Uterus (tissue), 4 donors: ENCODE data around the gene NEURL3. TPM values are rescaled to one million over a fixed set of nuclear protein-coding genes. Genes with fewer than 3 reads are reported as not detected.
"Not testable (repeated sequence)": the region's sequence is repeated elsewhere in the genome, so short reads cannot be mapped to it uniquely, and the experiment has no call there.

Experiments
- DNase-seq, 2 donors: peaks; one replicate each; pipeline ENCODE4 v3.0.0-alpha.2; 2019 to 2020
- H3K27ac ChIP-seq, 2 donors: fragments of 200-600 bp; sonication (generic); 1 replicate in 1 of 2; 2 replicates in 1 of 2; pipeline ENCODE4 v1.5.1; 2016 to 2018
- H3K27me3 ChIP-seq, 2 donors: fragments of 200-600 bp; sonication (generic); one replicate each; pipeline ENCODE4 v1.5.1; 2018 to 2019; ENCODE audit warnings: control low read depth in 1 of 2
- H3K36me3 ChIP-seq, 2 donors: fragments of 200-600 bp; sonication (generic); one replicate each; pipeline ENCODE4 v1.5.1; 2019; ENCODE audit warnings: control low read depth in 1 of 2
- H3K4me1 ChIP-seq, 2 donors: fragments of 200-600 bp; sonication (generic); one replicate each; pipeline ENCODE4 v1.5.1; 2018 to 2019; ENCODE audit warnings: control low read depth in 1 of 2
- H3K4me3 ChIP-seq, 2 donors: fragments of 200-600 bp; sonication (generic); 1 replicate in 1 of 2; 2 replicates in 1 of 2; pipeline ENCODE4 v1.5.1; 2018 to 2019; ENCODE audit warnings: mild to moderate bottlenecking in 1 of 2
- H3K9me3 ChIP-seq, 2 donors: fragments of 200-600 bp; sonication (generic); one replicate each; pipeline ENCODE4 v1.5.1; 2019; ENCODE audit warnings: control low read depth in 1 of 2
- POLR2A ChIP-seq, 2 donors: fragments of 450-650 bp; IDR thresholded peaks; one replicate each; pipeline ENCODE4 v1.6.1; 2016; ENCODE audit warnings: antibody characterized with exemption in 2 of 2, mild to moderate bottlenecking in 1 of 2, moderate library complexity in 1 of 2
- intact Hi-C: fragments of 100-400 bp; cut with DNase I; formaldehyde crosslinking; loops from one replicate; pipeline ENCODE4 v1.15.1; 2023; ENCODE audit warnings: low total_unique reads
- total RNA-seq, 4 donors: library from RNA; depleted of rRNA in 3 of 4; stranded (reverse); fragments of >200 nt in 3 of 4; gene quantifications; one replicate each; pipeline versions ENCODE4 v1.1.0 to v1.2.4, GENCODE V29; 2014 to 2023
- TF ChIP-seq, protein P1 (sequence below), 4 experiments: fragments of 200-600 bp in 2 of 4; fragments of 450-650 bp in 2 of 4; sonication (generic) in 2 of 4; IDR thresholded peaks; one replicate each; pipeline ENCODE4 v1.5.1; 2016 to 2019; ENCODE audit warnings: antibody characterized with exemption in 4 of 4, mild to moderate bottlenecking in 2 of 4, moderate library complexity in 1 of 4
- donor health status: DM: yes; HTN: yes; CAD: no.

NEURL3 gene
- total RNA-seq, 4 donors from 2014 or later: not detected

DNA sequence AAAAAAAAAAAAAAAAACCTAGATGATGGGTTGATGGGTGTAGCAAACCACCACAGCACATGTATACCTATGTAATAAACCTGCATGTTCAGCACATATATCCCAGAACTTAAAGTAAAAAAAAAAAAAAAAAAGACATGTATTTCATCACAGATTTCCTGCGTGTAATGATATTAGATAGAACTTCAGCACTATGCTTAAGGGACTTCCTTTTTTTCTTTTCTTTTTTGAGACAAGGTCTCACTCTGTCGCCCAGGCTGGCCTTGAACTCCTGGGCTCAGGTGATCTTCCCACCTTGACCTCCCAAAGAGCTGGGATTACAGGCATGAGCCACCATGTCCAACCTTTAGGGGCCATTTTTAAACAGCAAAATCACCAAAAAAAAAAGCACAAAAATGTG, 42.0 kb downstream of the NEURL3 start:
- intact Hi-C loops: no loop called here
- H3K4me3 ChIP-seq: no peak overlapping the region
- no peak for DNase-seq
- TF ChIP-seq POLR2A (IDR thresholded peaks at IDR 0.05): no peak
- TF ChIP-seq, protein P1, sequence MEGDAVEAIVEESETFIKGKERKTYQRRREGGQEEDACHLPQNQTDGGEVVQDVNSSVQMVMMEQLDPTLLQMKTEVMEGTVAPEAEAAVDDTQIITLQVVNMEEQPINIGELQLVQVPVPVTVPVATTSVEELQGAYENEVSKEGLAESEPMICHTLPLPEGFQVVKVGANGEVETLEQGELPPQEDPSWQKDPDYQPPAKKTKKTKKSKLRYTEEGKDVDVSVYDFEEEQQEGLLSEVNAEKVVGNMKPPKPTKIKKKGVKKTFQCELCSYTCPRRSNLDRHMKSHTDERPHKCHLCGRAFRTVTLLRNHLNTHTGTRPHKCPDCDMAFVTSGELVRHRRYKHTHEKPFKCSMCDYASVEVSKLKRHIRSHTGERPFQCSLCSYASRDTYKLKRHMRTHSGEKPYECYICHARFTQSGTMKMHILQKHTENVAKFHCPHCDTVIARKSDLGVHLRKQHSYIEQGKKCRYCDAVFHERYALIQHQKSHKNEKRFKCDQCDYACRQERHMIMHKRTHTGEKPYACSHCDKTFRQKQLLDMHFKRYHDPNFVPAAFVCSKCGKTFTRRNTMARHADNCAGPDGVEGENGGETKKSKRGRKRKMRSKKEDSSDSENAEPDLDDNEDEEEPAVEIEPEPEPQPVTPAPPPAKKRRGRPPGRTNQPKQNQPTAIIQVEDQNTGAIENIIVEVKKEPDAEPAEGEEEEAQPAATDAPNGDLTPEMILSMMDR (IDR thresholded peaks at IDR 0.05): no peak
- H3K4me1 ChIP-seq: no peaks in the 10 kb centered on the region
- H3K27ac ChIP-seq: no peak overlapping the region
- no peaks in the 10 kb centered on the region for H3K36me3 ChIP-seq
- H3K9me3 ChIP-seq: no peaks in the 10 kb centered on the region
- H3K27me3 ChIP-seq: no peaks in the 10 kb centered on the region

DNA sequence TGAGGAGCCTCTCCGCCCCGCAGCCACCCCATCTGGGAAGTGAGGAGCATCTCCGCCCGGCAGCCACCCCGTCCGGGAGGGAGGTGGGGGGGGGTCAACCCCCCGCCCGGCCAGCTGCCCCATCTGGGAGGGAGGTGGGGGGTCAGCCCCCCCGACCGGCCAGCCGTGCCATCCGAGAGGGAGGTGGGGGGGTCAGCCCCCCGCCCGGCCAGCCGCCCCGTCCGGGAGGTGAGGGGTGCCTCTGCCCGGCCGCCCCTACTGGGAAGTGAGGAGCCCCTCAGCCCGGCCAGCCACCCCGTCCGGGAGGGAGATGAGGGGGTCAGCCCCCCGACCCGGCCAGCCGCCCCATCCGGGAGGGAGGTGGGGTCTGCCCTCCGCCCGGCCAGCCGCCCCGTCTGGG, 43.5 kb downstream of the NEURL3 start:
- H3K4me1 ChIP-seq, H3K36me3 ChIP-seq, H3K27me3 ChIP-seq, H3K9me3 ChIP-seq, intact Hi-C loops, DNase-seq, H3K27ac ChIP-seq, H3K4me3 ChIP-seq: not testable (repeated sequence)

DNA sequence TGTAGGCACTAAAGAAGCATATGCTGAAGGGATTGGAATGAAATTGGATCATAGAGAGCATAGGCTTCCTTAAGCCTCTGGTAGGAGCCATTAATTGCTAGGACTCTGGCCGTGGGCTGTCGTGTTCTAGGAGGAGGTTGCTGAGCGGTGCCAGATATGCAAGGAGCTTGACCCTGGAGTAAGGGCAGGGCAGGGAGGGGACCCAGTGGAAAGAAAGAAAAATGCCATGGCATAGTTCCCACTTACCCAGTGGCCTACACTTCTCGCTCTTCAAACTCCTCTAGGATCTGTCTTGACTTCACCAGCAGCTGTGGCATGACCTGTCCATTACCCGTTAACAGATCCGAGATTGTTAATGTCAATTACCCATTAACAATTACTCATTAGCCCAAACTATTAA, 53.1 kb downstream of the NEURL3 start:
- Histone ChIP-seq H3K36me3 (no peaks in the 10 kb centered on the region), H3K4me1 (no peaks in the 10 kb centered on the region), H3K4me3 (no peak overlapping the region), H3K9me3 (no peaks in the 10 kb centered on the region), H3K27ac (no peak overlapping the region), H3K27me3 (no peaks in the 10 kb centered on the region)
- DNase-seq: no peak
- intact Hi-C loops: no loop called here
- no peak for TF ChIP-seq POLR2A (IDR thresholded peaks at IDR 0.05)
- TF ChIP-seq, protein P1 (IDR thresholded peaks at IDR 0.05): no peak

DNA sequence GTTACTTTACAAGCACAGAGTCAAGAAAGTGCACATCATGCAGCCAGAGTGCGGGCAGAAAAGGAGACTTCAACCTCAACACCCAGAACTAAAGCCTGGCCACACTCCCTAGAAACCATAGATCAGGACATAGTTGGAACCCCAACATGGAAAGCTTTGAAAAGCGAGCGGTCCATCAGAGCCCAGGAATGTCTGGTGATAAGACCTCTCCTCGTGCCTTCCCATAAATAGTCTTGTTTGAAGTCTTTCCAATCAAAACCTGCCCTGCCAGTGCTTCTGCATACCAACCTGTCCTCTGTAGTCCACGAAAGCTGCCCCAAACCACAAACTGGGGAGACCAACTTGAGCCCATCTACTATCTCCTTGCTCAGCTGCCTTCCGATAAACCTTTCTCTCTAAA, 55.5 kb downstream of the NEURL3 start:
- H3K9me3 ChIP-seq: no peaks in the 10 kb centered on the region
- intact Hi-C loops: no loop called here
- H3K27me3 ChIP-seq: no peaks in the 10 kb centered on the region
- H3K27ac ChIP-seq: no peak overlapping the region
- no peak for DNase-seq
- TF ChIP-seq, protein P1 (IDR thresholded peaks at IDR 0.05): no peak
- no peak for TF ChIP-seq POLR2A (IDR thresholded peaks at IDR 0.05)
- H3K36me3 ChIP-seq: no peaks in the 10 kb centered on the region
- H3K4me3 ChIP-seq: no peak overlapping the region
- H3K4me1 ChIP-seq: no peaks in the 10 kb centered on the region

DNA sequence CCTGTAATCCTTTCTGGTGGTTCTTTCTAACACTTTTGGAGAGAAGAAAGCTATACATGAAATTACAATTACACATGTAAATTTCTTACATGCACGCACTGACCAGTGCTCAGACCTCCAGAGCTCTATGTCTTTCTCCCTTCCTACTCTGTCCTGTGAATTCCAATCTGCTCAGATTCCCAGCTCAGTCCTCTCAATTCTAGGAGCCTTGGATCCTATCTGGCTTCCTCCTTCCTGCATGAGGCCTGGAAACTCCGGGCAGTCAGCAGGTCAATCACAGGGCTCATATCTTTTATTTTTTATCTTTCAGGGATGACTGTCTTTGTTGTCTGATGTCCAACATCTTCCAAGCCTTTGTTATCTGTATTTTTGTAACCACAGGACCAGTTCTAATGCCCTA, 56.0 kb downstream of the NEURL3 start:
- TF ChIP-seq POLR2A (IDR thresholded peaks at IDR 0.05): no peak
- TF ChIP-seq, protein P1 (IDR thresholded peaks at IDR 0.05): no peak
- intact Hi-C loops: no loop called here
- no peaks in the 10 kb centered on the region for H3K27me3 ChIP-seq

DNA sequence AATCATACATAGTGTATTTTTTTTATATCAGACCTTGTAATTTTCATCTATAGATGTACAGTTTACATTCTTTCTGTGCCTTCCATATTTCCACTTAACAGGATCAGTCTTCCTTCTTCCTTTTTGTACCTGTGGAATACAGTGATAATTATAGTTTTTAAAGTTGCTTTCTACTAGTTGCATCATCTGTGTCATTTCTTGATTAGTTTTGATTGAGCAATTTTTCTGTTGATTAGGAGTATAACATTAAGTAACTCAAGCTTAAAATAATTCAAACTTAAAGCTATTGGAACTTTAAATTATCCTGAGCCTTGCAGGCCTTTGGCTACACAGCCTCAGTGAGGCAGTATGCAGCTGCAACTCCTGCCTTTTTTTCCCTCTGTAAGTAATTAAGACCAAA, 57.4 kb downstream of the NEURL3 start:
- no peaks in the 10 kb centered on the region for H3K36me3 ChIP-seq
- intact Hi-C loops: no loop called here
- H3K27ac ChIP-seq: no peak overlapping the region
- no peak for TF ChIP-seq POLR2A (IDR thresholded peaks at IDR 0.05)
- H3K4me3 ChIP-seq: no peak overlapping the region
- H3K27me3 ChIP-seq: no peaks in the 10 kb centered on the region
- DNase-seq: no peak
- H3K9me3 ChIP-seq: no peaks in the 10 kb centered on the region
- H3K4me1 ChIP-seq: no peaks in the 10 kb centered on the region

More for the DNA sequence above, 56.0 kb downstream of the NEURL3 start:
- H3K36me3 ChIP-seq: no peaks in the 10 kb centered on the region
- H3K4me1 ChIP-seq: no peaks in the 10 kb centered on the region
- DNase-seq: no peak
- no peak overlapping the region for H3K4me3 ChIP-seq
- no peak overlapping the region for H3K27ac ChIP-seq
- H3K9me3 ChIP-seq: no peaks in the 10 kb centered on the region

Other genes starting within 250 kb of the NEURL3 start
- gene TMEM127, start 239.4 kb downstream of the NEURL3 start, total RNA-seq: 10 to 100 TPM; 17.0 to 45.4 (median 22.3) TPM
- gene CIAO1, start 239.1 kb downstream of the NEURL3 start, total RNA-seq: 100 to 1,000 TPM in 2 of 4 donors, 10 to 100 TPM in 2; 60.1 to 113 (median 89.3) TPM
- 100 to 1,000 TPM in 1 of 4 donors, 10 to 100 TPM in 3; 35.0 to 147 (median 65.5) TPM for gene SNRNP200, start 199.8 kb downstream of the NEURL3 start, total RNA-seq
- 10 to 100 TPM in 1 of 4 donors, 1 to 10 TPM in 2, not detected in 1; 1.5 to 14.1 (median 7.3) TPM for gene ITPRIPL1, start 180.0 kb downstream of the NEURL3 start, total RNA-seq
- 1 to 10 TPM in 1 of 4 donors, under 1 TPM in 1, not detected in 2; 0.82 to 9.7 TPM for gene NCAPH, start 169.6 kb downstream of the NEURL3 start, total RNA-seq
- gene ARID5A, start 31.4 kb upstream of the NEURL3 start, total RNA-seq: 10 to 100 TPM; 15.1 to 73.5 (median 36.3) TPM
- gene KANSL3, start 133.0 kb upstream of the NEURL3 start, total RNA-seq: 10 to 100 TPM; 13.5 to 73.0 (median 62.1) TPM
- 1 to 10 TPM in 1 of 4 donors, under 1 TPM in 1, not detected in 2; 0.40 to 1.6 TPM for gene FER1L5, start 137.4 kb upstream of the NEURL3 start, total RNA-seq
- 10 to 100 TPM; 13.8 to 51.2 (median 20.9) TPM for gene LMAN2L, start 234.7 kb upstream of the NEURL3 start, total RNA-seq